ENCODE data around the gene GIGYF2. TPM values are rescaled to one million over a fixed set of nuclear protein-coding genes. Genes with fewer than 3 reads are reported as not detected.

GIGYF2 gene
- total RNA-seq, 2 experiments from 2014 or later, result 50.5 to 60.9 TPM

GRCh38 chr2:232721261-232721660 is 24.1 kb downstream of the GIGYF2 start:
- H3K36me3 ChIP-seq (ENCODE audit: insufficient read depth, low read length), result peaks cover 72% of the 10 kb centered on the region
- no peak for DNase-seq (ENCODE audit: low spot score)
- H3K4me2 ChIP-seq (ENCODE audit: low read length), result no peak overlapping the region
- BruUV-seq (replicated peaks), result no TSS peak
- H3K9me2 ChIP-seq (ENCODE audit: insufficient read depth, low read length), result no peaks in the 10 kb centered on the region
- TF ChIP-seq CTCF (conservative IDR thresholded peaks at IDR 0.05; ENCODE audit: low read length) (no peak), EZH2phosphoT487 (IDR thresholded peaks at IDR 0.05; ENCODE audit: borderline replicate concordance, low read depth, low read length) (no peak)
- no peak overlapping the region for H2AFZ ChIP-seq (ENCODE audit: low read length)
- ChIA-PET POLR2A (no interaction called here), CTCF (ENCODE audit: unreplicated experiment) (no interaction called here)
- intact Hi-C loops (cut with micrococcal nuclease; ENCODE audit: unreplicated experiment), result no loop called here
- H3K4me3 ChIP-seq (ENCODE audit: low read depth, low read length, poor library complexity, severe bottlenecking), result no peak overlapping the region
- no peaks in the 10 kb centered on the region for H4K20me1 ChIP-seq (ENCODE audit: insufficient read depth, low read length)
- H3K79me2 ChIP-seq (ENCODE audit: insufficient read depth, low read depth, low read length), result peaks cover 23% of the 10 kb centered on the region
- H3K4me1 ChIP-seq (ENCODE audit: insufficient read depth, low read length, poor library complexity, severe bottlenecking), result no peaks in the 10 kb centered on the region
- no peak overlapping the region for H3K27ac ChIP-seq (ENCODE audit: low read depth, low read length, poor library complexity, severe bottlenecking)
- H3K9me3 ChIP-seq (ENCODE audit: low read length), result no peaks in the 10 kb centered on the region

GRCh38 chr2:232721882-232722281 is 24.8 kb downstream of the GIGYF2 start:
- peaks cover 71% of the 10 kb centered on the region for H3K36me3 ChIP-seq (ENCODE audit: insufficient read depth, low read length)
- intact Hi-C loops (cut with micrococcal nuclease; ENCODE audit: unreplicated experiment), result no loop called here
- POLR2A ChIA-PET, result no interaction called here

More at GRCh38 chr2:232721882-232722281, 24.8 kb downstream of the GIGYF2 start:
- no peak overlapping the region for H2AFZ ChIP-seq (ENCODE audit: low read length)
- H3K4me1 ChIP-seq (ENCODE audit: insufficient read depth, low read length, poor library complexity, severe bottlenecking), result no peaks in the 10 kb centered on the region
- H3K27ac ChIP-seq (ENCODE audit: low read depth, low read length, poor library complexity, severe bottlenecking), result no peak overlapping the region
- CTCF ChIA-PET (ENCODE audit: unreplicated experiment), result no interaction called here
- TF ChIP-seq CTCF (conservative IDR thresholded peaks at IDR 0.05; ENCODE audit: low read length), result no peak
- no peak for TF ChIP-seq EZH2phosphoT487 (IDR thresholded peaks at IDR 0.05; ENCODE audit: borderline replicate concordance, low read depth, low read length)
- H3K4me3 ChIP-seq (ENCODE audit: low read depth, low read length, poor library complexity, severe bottlenecking), result no peak overlapping the region
- no peaks in the 10 kb centered on the region for H3K9me2 ChIP-seq (ENCODE audit: insufficient read depth, low read length)
- H3K9me3 ChIP-seq (ENCODE audit: low read length), result no peaks in the 10 kb centered on the region
- BruUV-seq (replicated peaks), result no TSS peak
- no peaks in the 10 kb centered on the region for H4K20me1 ChIP-seq (ENCODE audit: insufficient read depth, low read length)
- no peak overlapping the region for H3K4me2 ChIP-seq (ENCODE audit: low read length)
- peaks cover 23% of the 10 kb centered on the region for H3K79me2 ChIP-seq (ENCODE audit: insufficient read depth, low read depth, low read length)
- DNase-seq (ENCODE audit: low spot score), result no peak
